OCI-LY3 (cell line): ENCODE measurements around the gene VRK2.

Experiments used
- H2AFZ ChIP-seq: fragments of 200-600, 300-600 bp; shearing (Covaris generic); 2 replicates; pipeline ENCODE4 v1.6.0; 2014; ENCODE audit warnings: antibody characterized with exemption, low read depth, low read length
- H3K27ac ChIP-seq: fragments of 200-600, 300-600 bp; sonication (generic); 2 replicates; pipeline ENCODE4 v1.5.1; 2014; ENCODE audit warnings: mild to moderate bottlenecking, low read length, moderate library complexity, mixed read lengths
- H3K27me3 ChIP-seq: fragments of 200-600, 300-600 bp; sonication (generic); 2 replicates; pipeline ENCODE4 v1.6.1; 2014; ENCODE audit warnings: low read depth, low read length, mixed read lengths
- H3K36me3 ChIP-seq: fragments of 200-600, 300-600 bp; sonication (generic); replicated peaks from 2 replicates; pipeline ENCODE3; 2014; ENCODE audit warnings: low read depth, low read length, mixed read lengths
- H3K4me1 ChIP-seq: fragments of 300-600, 200-600 bp; sonication (generic); 2 replicates; pipeline ENCODE4 v1.6.1; 2014; ENCODE audit warnings: low read length, mixed read lengths
- H3K4me2 ChIP-seq: fragments of 200-600, 300-600 bp; sonication (generic); 2 replicates; pipeline ENCODE4 v1.6.1; 2014; ENCODE audit warnings: low read length, mixed read lengths
- H3K4me3 ChIP-seq: fragments of 300-600, 200-600 bp; sonication (generic); 2 replicates; pipeline ENCODE4 v1.5.1; 2014; ENCODE audit warnings: antibody characterized with exemption, mild to moderate bottlenecking, low read length, moderate library complexity
- H3K79me2 ChIP-seq: fragments of 300-600, 200-600 bp; shearing (Covaris generic); 2 replicates; pipeline ENCODE4 v1.6.1; 2014; ENCODE audit warnings: mild to moderate bottlenecking, low read length, mixed read lengths
- H3K9ac ChIP-seq: fragments of 300-600, 200-600 bp; shearing (Covaris generic); 2 replicates; pipeline ENCODE4 v1.6.0; 2014; ENCODE audit warnings: mild to moderate bottlenecking, low read length, moderate library complexity
- H3K9me3 ChIP-seq: fragments of 200-600, 300-600 bp; shearing (Covaris generic); 2 replicates; pipeline ENCODE4 v1.6.1; 2014; ENCODE audit warnings: low read length, mixed read lengths; ENCODE audit not compliant: insufficient read depth
- H4K20me1 ChIP-seq: fragments of 200-600, 300-600 bp; sonication (generic); 2 replicates; pipeline ENCODE4 v1.6.1; 2016; ENCODE audit warnings: low read length, mixed read lengths; ENCODE audit not compliant: insufficient read depth
- CTCF ChIP-seq: fragments of 200-600, 300-600 bp; sonication (generic); IDR thresholded peaks from 2 replicates; pipeline ENCODE4 v1.5.1; 2014; ENCODE audit warnings: antibody characterized with exemption, low read length, low read depth
- EZH2phosphoT487 ChIP-seq: fragments of 200-600 bp; shearing (Covaris generic); IDR thresholded peaks from 2 replicates; pipeline ENCODE4 v1.6.1; 2018; ENCODE audit warnings: antibody characterized with exemption, mixed run types, low read depth

The VRK2 gene

GRCh38 chr2:58039170-58039611 is 7.4 kb upstream of the VRK2 start:
- peak overlapping the region; percentile 53 for H3K27ac ChIP-seq
- H3K4me1 ChIP-seq, result peaks cover 58% of the 10 kb centered on the region
- no peaks in the 10 kb centered on the region for H3K79me2 ChIP-seq
- peak overlapping the region; percentile 21; the same call in 1 of the 2 replicates for H3K4me3 ChIP-seq
- no peaks in the 10 kb centered on the region for H4K20me1 ChIP-seq
- peaks cover 12% of the 10 kb centered on the region; the same call in 1 of the 2 replicates for H3K9me3 ChIP-seq
- H3K9ac ChIP-seq, result peak overlapping the region; percentile 12; the same call in 1 of the 2 replicates
- no peaks in the 10 kb centered on the region for H3K27me3 ChIP-seq
- peaks cover 26% of the 10 kb centered on the region for H3K36me3 ChIP-seq
- H2AFZ ChIP-seq, result no peak overlapping the region
- H3K4me2 ChIP-seq, result peak overlapping the region; percentile 55
- TF ChIP-seq EZH2phosphoT487 (no peak), CTCF (no peak)

DNA sequence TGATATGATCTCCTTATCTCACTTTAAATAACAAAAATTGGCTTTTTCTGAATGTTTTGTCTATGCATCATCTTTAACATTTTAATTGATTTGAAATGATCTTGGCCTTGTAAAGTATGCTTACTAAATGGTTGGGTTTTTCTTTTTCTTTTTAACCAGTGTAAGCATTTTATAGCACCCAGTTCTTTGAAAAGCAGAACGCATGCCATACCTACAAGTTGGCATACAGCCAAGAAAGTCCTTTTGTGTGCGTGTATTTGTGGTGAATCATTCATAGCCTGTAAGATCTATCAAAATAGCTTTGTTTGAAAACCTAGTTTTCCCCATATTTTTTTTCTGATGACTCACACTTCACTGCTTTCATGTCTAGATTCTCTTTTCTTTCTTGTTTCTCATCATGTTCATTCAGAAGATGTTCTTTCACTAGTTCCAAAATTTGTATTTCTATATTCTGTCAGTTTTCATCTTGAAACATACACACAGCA is 4.1 kb upstream of the VRK2 start:
- Histone ChIP-seq H3K4me3 (no peak overlapping the region), H3K27ac (no peak overlapping the region), H2AFZ (no peak overlapping the region), H3K79me2 (peaks cover 8% of the 10 kb centered on the region), H3K9ac (no peak overlapping the region), H3K27me3 (no peaks in the 10 kb centered on the region), H3K4me1 (peaks cover 44% of the 10 kb centered on the region), H3K9me3 (peaks cover 10% of the 10 kb centered on the region; the same call in 1 of the 2 replicates), H3K4me2 (no peak overlapping the region), H3K36me3 (peaks cover 24% of the 10 kb centered on the region), H4K20me1 (no peaks in the 10 kb centered on the region)
- TF ChIP-seq EZH2phosphoT487 (no peak), CTCF (no peak)

GRCh38 chr2:58044145-58044544 is 2.5 kb upstream of the VRK2 start:
- H2AFZ ChIP-seq, result no peak overlapping the region
- peaks cover 17% of the 10 kb centered on the region for H3K36me3 ChIP-seq
- H3K9ac ChIP-seq, result no peak overlapping the region
- no peaks in the 10 kb centered on the region for H3K9me3 ChIP-seq
- peaks cover 18% of the 10 kb centered on the region for H3K79me2 ChIP-seq
- H3K27ac ChIP-seq, result no peak overlapping the region
- H3K4me2 ChIP-seq, result no peak overlapping the region
- no peak overlapping the region for H3K4me3 ChIP-seq
- no peaks in the 10 kb centered on the region for H4K20me1 ChIP-seq
- H3K27me3 ChIP-seq, result no peaks in the 10 kb centered on the region
- H3K4me1 ChIP-seq, result peaks cover 35% of the 10 kb centered on the region
- no peak for TF ChIP-seq EZH2phosphoT487
- no peak for TF ChIP-seq CTCF

- TF ChIP-seq CTCF, result no peak
- TF ChIP-seq EZH2phosphoT487, result no peak
- Histone ChIP-seq H3K79me2 (peaks cover 18% of the 10 kb centered on the region), H4K20me1 (no peaks in the 10 kb centered on the region), H3K4me1 (peaks cover 21% of the 10 kb centered on the region), H3K27me3 (no peaks in the 10 kb centered on the region), H3K27ac (peak overlapping the region; percentile 90), H3K9ac (peak overlapping the region; percentile 84), H3K9me3 (no peaks in the 10 kb centered on the region), H3K4me2 (peak overlapping the region; percentile 84), H2AFZ (peak overlapping the region; percentile 91), H3K4me3 (peak overlapping the region; percentile 92), H3K36me3 (peaks cover 22% of the 10 kb centered on the region)
Measured at GRCh38 chr2:58045580-58046334, 849 bp upstream of the VRK2 start.
